IPS-18c (cell line): ENCODE results near the gene OTULINL.
"Not testable (repeated sequence)": the region's sequence is repeated elsewhere in the genome, so short reads cannot be mapped to it uniquely, and the experiment has no call there.

ENCODE experiments used
- H3K4me3 ChIP-seq: 2 replicates; pipeline ENCODE4 v1.7.0; 2013; ENCODE audit warnings: low read depth, mild to moderate bottlenecking, low read length, moderate library complexity; ENCODE audit not compliant: insufficient read depth
- H3K9me3 ChIP-seq: one replicate; pipeline ENCODE4 v1.6.1; 2013; ENCODE audit warnings: mild to moderate bottlenecking, low read length, moderate library complexity; ENCODE audit not compliant: control insufficient read depth, insufficient read depth

Gene OTULINL

GRCh38 chr5:14581106-14581890, at the start of gene OTULINL:
OTULINL (plus strand) TSS chr5:14581792; CDS start chr5:14581895, 103 bp downstream.
- Histone ChIP-seq H3K4me3 (peak within 1 kb of the TSS; percentile 89), H3K9me3 (peaks cover 8% of the 10 kb centered on the region)

DNA sequence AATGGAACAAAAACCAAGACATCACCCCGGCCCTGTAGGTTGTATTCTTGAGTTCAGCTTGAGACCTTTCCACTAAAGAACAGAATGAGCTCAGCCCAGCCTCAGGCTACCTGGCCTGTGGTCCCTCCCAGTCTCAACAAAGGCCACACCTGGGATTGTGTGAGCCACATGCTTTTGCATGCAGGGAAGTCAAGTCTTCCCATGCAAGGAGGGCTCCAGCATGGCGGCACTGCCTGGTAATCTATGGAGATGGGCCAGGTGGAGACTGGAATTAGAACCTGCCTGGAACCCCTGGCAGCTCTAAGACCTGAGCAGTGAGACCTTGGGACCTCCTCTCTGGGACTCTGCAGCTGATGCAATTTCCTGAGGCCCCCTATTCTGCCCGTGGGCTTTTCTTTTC, 49.4 kb upstream of the OTULINL start:
- Histone ChIP-seq H3K9me3 (no peaks in the 10 kb centered on the region), H3K4me3 (no peak overlapping the region)

DNA sequence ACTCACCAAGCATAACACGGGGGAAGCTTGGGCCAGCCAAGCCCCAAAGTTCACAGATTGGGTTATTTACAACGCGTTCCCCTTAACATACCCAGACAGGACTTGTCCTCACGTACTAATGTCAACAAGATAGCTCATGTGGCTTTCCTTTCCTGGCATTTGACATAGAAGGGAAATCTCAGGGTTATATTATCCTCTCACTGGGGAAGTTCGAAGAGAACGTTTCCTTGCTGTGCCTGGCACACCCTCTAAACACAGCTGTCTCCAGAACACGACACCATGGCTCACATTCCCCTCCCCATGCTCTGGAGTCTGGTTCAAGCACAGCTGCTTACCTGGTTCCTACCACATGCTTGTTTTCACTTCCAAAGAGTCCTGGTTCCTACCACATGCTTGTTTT, 46.8 kb upstream of the OTULINL start:
- no peak overlapping the region for H3K4me3 ChIP-seq
- no peaks in the 10 kb centered on the region for H3K9me3 ChIP-seq

GRCh38 chr5:14545308-14545707, 36.3 kb upstream of the OTULINL start:
- Histone ChIP-seq H3K9me3 (no peaks in the 10 kb centered on the region), H3K4me3 (no peak overlapping the region)

DNA sequence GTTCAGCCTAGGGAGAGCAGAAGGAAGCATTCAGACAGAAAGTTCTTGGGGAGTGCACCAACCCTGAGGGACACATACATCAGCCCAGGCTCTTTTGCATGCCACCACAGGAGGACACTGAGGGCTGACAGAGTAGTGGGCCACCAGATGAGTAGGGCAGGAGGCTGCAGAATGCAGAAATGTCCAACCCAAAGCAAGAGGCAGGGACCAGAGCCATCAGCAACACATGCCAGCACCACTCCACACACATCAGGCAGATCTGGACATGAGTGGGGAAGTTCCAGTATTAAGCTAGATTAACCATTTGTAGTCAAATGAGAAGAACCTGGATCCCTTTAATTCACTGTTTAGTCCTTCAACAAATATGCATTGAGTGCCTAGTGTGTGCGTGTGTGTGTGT, 35.7 kb upstream of the OTULINL start:
- H3K9me3 ChIP-seq: no peaks in the 10 kb centered on the region
- no peak overlapping the region for H3K4me3 ChIP-seq

GRCh38 chr5:14547666-14548065, 33.9 kb upstream of the OTULINL start:
- H3K9me3 ChIP-seq: no peaks in the 10 kb centered on the region
- no peak overlapping the region for H3K4me3 ChIP-seq

DNA sequence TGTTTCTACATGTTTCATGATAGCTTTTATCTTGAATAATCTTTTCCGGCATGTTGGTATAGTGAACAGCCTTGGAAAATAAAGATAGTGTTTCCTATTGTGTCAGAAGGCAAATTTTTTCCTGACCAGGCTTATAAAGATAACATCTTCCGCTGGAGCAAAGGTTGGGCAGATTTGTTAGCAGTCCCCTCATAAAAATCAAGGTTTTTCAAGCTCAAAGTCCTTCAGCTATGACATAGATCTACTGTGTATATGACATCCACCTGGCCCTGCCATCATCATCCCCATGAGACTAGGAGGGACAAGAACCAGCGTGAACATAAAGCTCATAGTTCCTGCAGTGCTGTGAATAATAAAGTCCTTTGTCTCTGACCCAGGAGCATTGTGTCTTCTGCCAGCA, 30.4 kb upstream of the OTULINL start:
- no peak overlapping the region for H3K4me3 ChIP-seq
- H3K9me3 ChIP-seq: no peaks in the 10 kb centered on the region

DNA sequence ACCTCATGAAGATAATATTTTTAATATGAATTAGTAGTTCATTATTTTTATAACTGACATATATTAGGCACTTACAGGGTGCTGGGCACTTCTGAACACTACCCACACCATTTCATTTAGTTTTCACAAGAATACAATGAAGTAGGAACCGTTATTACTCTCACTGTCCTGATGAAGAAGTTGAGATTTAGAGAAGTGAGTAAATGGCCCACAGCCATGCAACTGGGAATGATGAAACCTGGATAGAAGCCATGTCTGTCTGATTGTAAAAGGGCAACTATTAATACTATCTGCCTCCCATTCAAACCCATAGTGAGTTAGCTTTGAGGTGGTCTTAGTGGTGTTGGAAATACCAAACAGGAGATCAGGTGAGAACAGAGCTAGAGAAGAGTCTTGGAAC, 29.6 kb upstream of the OTULINL start:
- no peaks in the 10 kb centered on the region for H3K9me3 ChIP-seq

DNA sequence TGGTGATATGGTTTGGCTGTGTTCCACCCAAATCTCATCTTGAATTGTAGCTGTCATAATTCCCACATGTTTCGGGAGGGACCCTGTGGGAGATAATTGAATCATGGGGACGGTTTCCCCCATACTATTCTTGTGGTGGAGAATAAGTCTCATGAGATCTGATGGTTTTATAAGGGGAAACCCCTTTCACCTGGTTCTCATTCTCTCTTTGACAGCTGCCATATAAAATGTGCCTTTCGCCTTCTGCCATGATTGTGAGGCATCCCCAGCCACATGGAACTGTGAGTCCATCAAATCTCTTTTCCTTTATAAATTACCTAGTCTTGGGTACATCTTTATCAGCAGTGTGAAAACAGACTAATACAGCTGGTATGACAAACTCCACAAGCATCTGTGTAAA, 27.3 kb upstream of the OTULINL start:
- H3K4me3 ChIP-seq: not testable (repeated sequence)

More for the DNA sequence above, 29.6 kb upstream of the OTULINL start:
- no peak overlapping the region for H3K4me3 ChIP-seq

DNA sequence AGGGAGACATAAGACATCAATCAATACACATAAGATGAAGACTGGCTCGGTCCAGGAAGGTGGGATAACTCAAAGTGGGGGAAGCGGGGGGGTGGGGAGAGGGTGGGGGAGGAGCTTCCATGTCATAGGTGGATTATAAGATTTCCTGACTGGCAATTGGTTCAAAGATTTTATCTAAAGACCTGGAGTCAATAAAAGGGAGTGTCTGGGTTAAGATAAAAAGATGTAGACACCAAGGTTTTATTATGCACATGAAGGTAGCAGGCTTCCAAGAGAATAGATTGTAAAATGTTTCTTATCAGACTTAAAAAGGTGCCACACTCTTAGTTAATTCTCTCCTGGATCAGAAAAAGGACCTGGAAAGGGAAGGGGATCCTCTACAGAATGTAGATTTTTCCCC, 25.6 kb upstream of the OTULINL start:
- Histone ChIP-seq H3K4me3 (no peak overlapping the region), H3K9me3 (no peaks in the 10 kb centered on the region)

More for the DNA sequence above, 27.3 kb upstream of the OTULINL start:
- not testable (repeated sequence) for H3K9me3 ChIP-seq

DNA sequence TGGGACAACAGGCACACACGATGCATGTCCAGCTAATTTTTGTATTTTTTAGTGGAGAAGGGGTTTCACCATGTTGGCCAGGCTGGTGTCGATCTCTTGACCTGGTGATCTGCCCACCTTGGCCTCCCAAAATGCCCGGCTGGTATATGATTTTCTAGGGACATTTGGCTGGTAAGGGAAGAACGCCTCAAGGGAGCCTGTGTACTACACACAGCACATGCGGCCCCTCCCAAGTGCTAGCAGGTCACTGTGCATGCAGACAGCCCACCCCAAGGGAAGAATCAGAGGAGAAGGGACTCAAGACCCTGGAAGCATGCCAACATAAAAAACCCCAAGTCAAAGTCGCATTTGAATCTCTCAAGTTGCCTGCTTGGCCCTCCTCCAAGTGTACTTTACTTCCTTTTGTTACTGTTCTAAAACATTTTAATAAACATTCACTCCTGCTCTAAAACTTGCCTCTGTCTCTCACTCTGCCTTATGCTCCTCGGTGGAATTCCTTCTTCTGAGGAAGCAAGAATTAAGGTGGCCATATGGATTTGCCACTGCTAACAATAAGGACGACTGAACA, 24.3 kb upstream of the OTULINL start:
- Histone ChIP-seq H3K4me3 (no peak overlapping the region), H3K9me3 (no peaks in the 10 kb centered on the region)

GRCh38 chr5:14557791-14558415, 23.7 kb upstream of the OTULINL start:
- Histone ChIP-seq H3K4me3 (no peak overlapping the region), H3K9me3 (no peaks in the 10 kb centered on the region)

DNA sequence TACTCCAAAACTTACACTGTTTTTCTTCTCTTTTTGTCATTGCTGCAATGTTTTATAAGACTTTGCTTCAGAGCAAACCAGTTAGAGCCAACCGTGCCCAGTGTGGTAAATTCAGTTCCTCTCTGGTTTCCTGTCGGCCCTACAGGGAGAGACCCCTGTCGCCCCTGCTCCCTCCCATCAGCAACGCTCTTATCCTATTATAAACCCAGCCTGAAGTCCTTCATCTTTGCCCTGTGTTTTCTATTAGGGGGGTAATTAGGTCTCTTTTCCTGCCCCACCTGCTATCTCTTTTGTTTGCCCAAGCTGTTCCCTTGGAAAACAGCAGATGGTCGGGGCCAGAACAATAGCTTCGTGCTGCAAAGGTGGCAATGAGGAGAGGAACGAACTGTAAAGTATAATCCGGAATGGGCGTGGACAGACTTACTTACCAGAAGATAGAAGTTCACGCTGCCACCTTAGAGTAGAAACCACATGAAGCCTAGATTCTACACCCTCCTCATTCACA, 21.4 kb upstream of the OTULINL start:
- H3K9me3 ChIP-seq: no peaks in the 10 kb centered on the region
- no peak overlapping the region for H3K4me3 ChIP-seq

- H3K4me3 ChIP-seq: no peak overlapping the region
- H3K9me3 ChIP-seq: no peaks in the 10 kb centered on the region
These were observed 19.9 kb upstream of the OTULINL start for GRCh38 chr5:14561741-14562140.

DNA sequence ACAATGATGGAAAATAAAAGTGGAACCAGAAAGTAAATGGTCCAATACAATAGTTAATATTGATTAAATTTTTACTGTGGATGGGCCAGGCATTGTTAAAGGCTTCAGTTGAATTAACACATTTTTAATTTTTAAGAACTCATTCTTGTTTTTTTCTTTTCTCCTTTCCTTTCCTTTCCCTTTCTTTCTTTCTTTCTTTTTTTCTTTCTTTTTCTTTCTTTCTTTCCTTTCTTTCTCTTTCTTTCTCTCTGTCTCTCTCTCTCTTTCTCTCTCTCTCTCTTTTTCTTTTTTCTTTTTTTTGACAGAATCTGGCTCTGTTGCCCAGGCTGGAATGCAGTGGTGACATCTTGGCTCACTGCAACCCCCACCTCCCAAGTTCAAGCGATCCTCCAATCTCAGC, 13.3 kb upstream of the OTULINL start:
- Histone ChIP-seq H3K9me3 (no peaks in the 10 kb centered on the region), H3K4me3 (no peak overlapping the region)

GRCh38 chr5:14569948-14570691, 11.5 kb upstream of the OTULINL start:
- no peak overlapping the region for H3K4me3 ChIP-seq
- no peaks in the 10 kb centered on the region for H3K9me3 ChIP-seq

GRCh38 chr5:14571901-14572300, 9.7 kb upstream of the OTULINL start:
- H3K9me3 ChIP-seq: no peaks in the 10 kb centered on the region
- no peak overlapping the region for H3K4me3 ChIP-seq
